IgD-negative memory B cell (primary cell): ENCODE data around the gene SLC39A11. TPM values are rescaled to one million over a fixed set of nuclear protein-coding genes. Genes with fewer than 3 reads are reported as not detected.

Experiments used
- H3K27ac Mint-ChIP-seq, 3 donors: one replicate each; pipeline ENCODE4 v1.8.0; 2020 to 2022; ENCODE audit warnings: mild to moderate bottlenecking in 3 of 3, mixed read lengths in 3 of 3, moderate library complexity in 1 of 3
- H3K27me3 Mint-ChIP-seq: one replicate; pipeline ENCODE4 v1.8.0; 2021; ENCODE audit warnings: mixed read lengths
- H3K36me3 Mint-ChIP-seq: one replicate; pipeline ENCODE4 v1.8.0; 2020; ENCODE audit warnings: mild to moderate bottlenecking, mixed read lengths
- H3K4me1 Mint-ChIP-seq, 3 donors: one replicate each; pipeline ENCODE4 v1.8.0; 2020 to 2022; ENCODE audit warnings: mixed read lengths in 3 of 3, mild to moderate bottlenecking in 1 of 3
- H3K4me3 Mint-ChIP-seq, 4 donors: one replicate each; pipeline ENCODE4 v1.8.0; 2020 to 2022; ENCODE audit warnings: mild to moderate bottlenecking in 4 of 4, mixed read lengths in 4 of 4, moderate library complexity in 3 of 4
- H3K9me3 Mint-ChIP-seq, 3 donors: one replicate each; pipeline ENCODE4 v1.8.0; 2020 to 2021; ENCODE audit warnings: mixed read lengths in 3 of 3, mild to moderate bottlenecking in 1 of 3
- polyA plus RNA-seq: library from polyadenylated mRNA; unstranded; fragments of 300-500 nt; fragmentation: Illumina TruSeq; gene quantifications from one replicate; pipeline ENCODE4 v1.2.3, GENCODE V29; 2021

Gene SLC39A11
- polyA plus RNA-seq, 1 donor from 2014 or later: 13.7 TPM

DNA sequence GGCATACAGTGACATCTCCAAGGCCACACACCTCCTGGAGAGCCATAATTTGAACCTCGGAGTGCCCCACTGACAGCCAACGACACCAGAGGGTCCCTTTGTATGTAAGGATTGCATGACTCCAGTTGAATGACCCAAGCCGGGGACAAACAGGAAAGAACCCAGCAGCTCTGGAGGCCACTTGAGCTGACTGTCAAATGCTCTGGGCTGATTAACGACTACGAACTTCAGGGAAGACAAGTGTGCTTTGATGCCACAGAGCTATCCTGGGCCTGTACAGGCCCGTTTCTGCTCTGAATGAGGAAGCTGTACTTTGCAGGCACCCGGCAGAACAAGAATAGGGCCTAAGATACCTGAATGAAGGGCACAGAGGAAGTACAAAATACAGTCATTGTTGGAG, 404.6 kb downstream of the SLC39A11 start:
- Mint-ChIP-seq H3K27ac (no peak overlapping the region), H3K4me3 (no peak overlapping the region), H3K9me3 (no peaks in the 10 kb centered on the region), H3K36me3 (peaks cover 5% of the 10 kb centered on the region), H3K4me1 (no peaks in the 10 kb centered on the region), H3K27me3 (no peaks in the 10 kb centered on the region)

- no peaks in the 10 kb centered on the region for H3K4me1 Mint-ChIP-seq
- H3K27ac Mint-ChIP-seq: no peak overlapping the region
- no peaks in the 10 kb centered on the region for H3K27me3 Mint-ChIP-seq
- no peak overlapping the region for H3K4me3 Mint-ChIP-seq
- H3K9me3 Mint-ChIP-seq: no peaks in the 10 kb centered on the region
- peaks cover 7% of the 10 kb centered on the region for H3K36me3 Mint-ChIP-seq
Measured at GRCh38 chr17:72684405-72685020, 408.0 kb downstream of the SLC39A11 start.

DNA sequence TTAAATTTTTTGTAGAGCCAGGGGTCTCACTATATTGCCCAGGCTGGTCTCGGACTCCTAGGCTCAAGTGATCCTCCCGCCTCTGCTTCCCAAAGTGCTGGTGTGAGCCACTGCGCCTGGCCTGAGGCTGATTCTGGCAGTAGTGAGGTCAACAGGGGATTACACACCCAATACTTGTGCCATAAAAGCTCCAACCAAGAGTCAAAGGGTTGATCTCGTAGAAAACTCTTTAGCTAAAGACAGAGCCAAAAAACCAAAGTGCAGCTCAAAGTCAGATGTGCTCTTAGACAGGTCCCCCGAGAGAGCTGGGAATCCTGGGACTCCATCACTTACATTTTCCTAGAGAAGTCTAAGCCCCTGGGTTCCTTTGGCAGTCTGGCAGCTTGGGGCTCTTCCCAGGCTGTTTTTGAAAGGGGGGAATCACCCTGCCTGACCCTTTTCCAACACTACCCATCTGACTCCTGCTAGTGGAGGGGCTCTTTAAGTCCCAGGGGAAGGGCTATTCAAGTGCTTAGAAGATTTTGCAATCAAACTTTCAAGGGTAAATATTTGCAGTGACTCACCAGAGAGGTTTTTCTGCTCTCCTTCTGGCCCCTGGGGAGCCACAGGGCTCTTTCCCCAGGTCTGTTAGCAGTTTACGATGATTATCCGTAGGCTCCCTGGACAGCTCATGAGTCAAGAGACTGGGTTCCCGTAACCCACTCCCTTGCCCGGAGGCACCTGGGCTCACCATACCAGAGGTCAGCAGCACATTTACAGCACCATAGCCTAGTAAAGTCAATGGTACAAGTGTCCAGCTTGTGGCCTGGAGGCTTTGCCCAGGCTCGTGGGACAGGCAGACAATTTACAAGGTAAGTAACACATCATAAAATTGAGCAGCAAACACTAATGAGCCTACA, 408.7 kb downstream of the SLC39A11 start:
- Mint-ChIP-seq H3K27me3 (no peaks in the 10 kb centered on the region), H3K27ac (no peak overlapping the region), H3K36me3 (peaks cover 8% of the 10 kb centered on the region), H3K4me3 (no peak overlapping the region), H3K9me3 (no peaks in the 10 kb centered on the region), H3K4me1 (no peaks in the 10 kb centered on the region)

- no peak overlapping the region for H3K4me3 Mint-ChIP-seq
- H3K27ac Mint-ChIP-seq: no peak overlapping the region
- H3K4me1 Mint-ChIP-seq: no peaks in the 10 kb centered on the region
- H3K36me3 Mint-ChIP-seq: peaks cover 8% of the 10 kb centered on the region
- H3K27me3 Mint-ChIP-seq: no peaks in the 10 kb centered on the region
- H3K9me3 Mint-ChIP-seq: no peaks in the 10 kb centered on the region
Measured at GRCh38 chr17:72682605-72683004, 409.9 kb downstream of the SLC39A11 start.

DNA sequence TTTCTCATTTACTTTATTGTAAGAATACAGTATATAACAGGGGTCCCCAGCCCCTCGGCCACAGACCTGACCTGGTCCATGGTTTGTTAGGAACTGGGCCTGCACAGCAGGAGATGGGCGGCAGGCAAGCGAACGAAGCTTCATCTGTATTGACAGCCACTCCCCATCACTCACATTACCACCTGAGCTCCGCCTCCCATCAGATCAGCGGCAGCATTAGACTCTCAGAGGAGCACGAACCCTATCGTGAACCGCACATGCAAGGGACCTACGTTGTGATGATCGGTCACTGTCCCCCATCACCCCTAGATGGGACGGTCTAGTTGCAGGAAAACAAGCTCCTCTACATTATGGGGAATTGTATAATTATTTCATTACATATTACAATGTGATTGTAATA, 410.6 kb downstream of the SLC39A11 start:
- Mint-ChIP-seq H3K36me3 (peaks cover 8% of the 10 kb centered on the region), H3K4me3 (no peak overlapping the region), H3K27me3 (no peaks in the 10 kb centered on the region), H3K4me1 (no peaks in the 10 kb centered on the region), H3K27ac (no peak overlapping the region), H3K9me3 (no peaks in the 10 kb centered on the region)

- Mint-ChIP-seq H3K27ac (no peak overlapping the region), H3K9me3 (no peaks in the 10 kb centered on the region), H3K4me1 (peaks cover 0 to 1% (median 0%) of the 10 kb centered on the region in 3 donors), H3K36me3 (peaks cover 7% of the 10 kb centered on the region), H3K4me3 (no peak overlapping the region), H3K27me3 (no peaks in the 10 kb centered on the region)
Measured at GRCh38 chr17:72677714-72678390, 414.6 kb downstream of the SLC39A11 start.

- Mint-ChIP-seq H3K27me3 (no peaks in the 10 kb centered on the region), H3K4me1 (peaks cover 0 to 1% (median 0%) of the 10 kb centered on the region in 3 donors), H3K36me3 (peaks cover 7% of the 10 kb centered on the region), H3K27ac (no peak overlapping the region), H3K9me3 (no peaks in the 10 kb centered on the region), H3K4me3 (no peak overlapping the region)
Measured at GRCh38 chr17:72677108-72677507, 415.4 kb downstream of the SLC39A11 start.

DNA sequence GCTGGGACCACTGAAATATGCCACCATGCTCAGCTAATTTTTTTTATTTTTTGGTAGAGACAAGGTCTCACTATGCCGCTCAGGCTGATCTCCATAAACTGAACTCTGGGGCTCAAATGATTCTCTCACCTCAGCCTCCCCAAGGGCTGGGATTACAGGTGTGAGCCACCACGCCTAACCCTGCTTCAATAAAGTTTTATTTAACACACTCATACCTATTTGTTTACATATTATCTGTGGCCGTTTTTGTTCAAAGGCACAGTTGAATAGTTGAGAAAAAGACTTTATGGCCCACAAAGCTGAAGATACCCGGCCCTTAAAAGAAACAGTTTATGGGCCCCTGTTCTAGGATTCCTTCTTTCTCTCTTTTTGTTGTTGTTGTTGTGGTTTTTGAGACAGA, 419.8 kb downstream of the SLC39A11 start:
- Mint-ChIP-seq H3K9me3 (peaks cover 0 to 3% (median 0%) of the 10 kb centered on the region in 3 donors), H3K27ac (no peak overlapping the region), H3K4me3 (no peak overlapping the region), H3K4me1 (peaks cover 0 to 1% (median 0%) of the 10 kb centered on the region in 3 donors), H3K36me3 (peaks cover 2% of the 10 kb centered on the region), H3K27me3 (no peaks in the 10 kb centered on the region)

DNA sequence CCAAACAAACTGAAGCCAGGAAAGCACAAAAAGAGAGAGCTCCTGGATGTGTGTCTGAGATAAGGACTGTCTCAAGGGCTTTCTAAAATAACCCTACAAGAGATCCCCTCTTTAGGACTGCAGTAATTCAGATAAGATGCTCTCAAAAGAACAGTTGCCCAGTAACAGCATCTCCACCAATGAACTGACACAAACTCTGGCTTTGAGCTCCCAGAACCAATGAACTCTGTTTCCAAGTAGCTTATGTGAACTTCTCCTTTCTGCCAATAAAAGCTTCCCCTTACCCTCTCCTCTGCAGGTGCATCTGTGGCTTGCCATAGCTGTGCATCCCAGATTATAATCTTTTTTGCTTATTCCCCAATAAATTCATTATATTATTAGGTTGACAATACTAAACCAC, 421.5 kb downstream of the SLC39A11 start:
- Mint-ChIP-seq H3K27me3 (no peaks in the 10 kb centered on the region), H3K4me3 (no peak overlapping the region), H3K27ac (no peak overlapping the region), H3K36me3 (peaks cover 6% of the 10 kb centered on the region), H3K4me1 (peaks cover 0 to 1% (median 0%) of the 10 kb centered on the region in 3 donors), H3K9me3 (peaks cover 0 to 3% (median 0%) of the 10 kb centered on the region in 3 donors)

- H3K27me3 Mint-ChIP-seq: no peaks in the 10 kb centered on the region
- H3K4me3 Mint-ChIP-seq: no peak overlapping the region
- H3K36me3 Mint-ChIP-seq: peaks cover 4% of the 10 kb centered on the region
- peaks cover 0 to 5% (median 3%) of the 10 kb centered on the region in 3 donors for H3K9me3 Mint-ChIP-seq
- no peak overlapping the region for H3K27ac Mint-ChIP-seq
- H3K4me1 Mint-ChIP-seq: no peaks in the 10 kb centered on the region
Measured at GRCh38 chr17:72667096-72668063, 425.1 kb downstream of the SLC39A11 start.

DNA sequence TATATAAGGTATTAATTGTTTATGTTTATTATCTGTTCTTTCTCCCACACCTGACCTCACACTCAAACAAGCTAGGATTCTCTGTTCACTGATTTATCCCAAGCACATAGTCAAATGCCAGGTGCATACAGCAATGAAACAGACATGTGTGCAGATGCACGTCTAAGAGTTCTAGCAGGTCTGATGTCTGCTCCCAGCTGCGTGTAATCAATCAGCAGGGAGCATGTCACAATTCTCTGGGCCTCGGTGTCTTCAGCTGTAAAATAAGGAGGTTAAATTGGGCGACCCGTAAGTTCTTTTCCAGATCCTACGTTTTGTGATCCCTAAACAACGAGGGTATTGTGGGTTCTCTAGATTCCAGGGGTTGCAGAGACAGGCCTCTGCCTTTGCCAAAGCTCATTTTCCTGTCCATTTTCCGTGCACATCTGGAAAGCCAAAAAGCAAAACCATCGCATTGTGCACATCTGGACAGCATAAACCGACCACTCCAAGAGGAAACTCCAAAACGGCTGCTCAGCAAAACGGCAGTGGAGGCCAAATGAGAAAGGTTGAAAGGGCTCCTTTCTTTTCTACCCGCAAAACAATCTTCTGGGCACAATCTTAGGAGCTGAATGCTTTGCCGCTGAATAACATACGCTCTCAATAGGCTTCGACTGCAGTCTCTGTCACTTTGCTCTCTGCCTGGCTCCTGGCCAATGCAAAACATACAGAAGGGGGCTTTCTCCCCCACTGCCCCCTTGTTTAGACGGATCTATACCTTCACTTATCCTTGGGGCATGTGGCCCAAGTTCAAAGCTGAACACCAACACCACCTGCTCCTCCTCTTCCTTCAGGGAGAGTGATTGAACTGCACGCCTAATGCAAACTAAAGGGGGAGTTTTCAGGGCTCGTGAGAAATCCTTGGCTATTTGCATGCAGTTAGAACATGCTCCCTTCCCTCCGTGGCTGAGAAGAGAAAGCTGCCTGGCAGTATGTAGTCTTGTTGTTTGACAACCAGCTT, 426.3 kb downstream of the SLC39A11 start:
- Mint-ChIP-seq H3K27me3 (no peaks in the 10 kb centered on the region), H3K4me1 (no peaks in the 10 kb centered on the region), H3K4me3 (no peak overlapping the region), H3K27ac (no peak overlapping the region), H3K36me3 (peaks cover 4% of the 10 kb centered on the region), H3K9me3 (peaks cover 0 to 5% (median 3%) of the 10 kb centered on the region in 3 donors)

DNA sequence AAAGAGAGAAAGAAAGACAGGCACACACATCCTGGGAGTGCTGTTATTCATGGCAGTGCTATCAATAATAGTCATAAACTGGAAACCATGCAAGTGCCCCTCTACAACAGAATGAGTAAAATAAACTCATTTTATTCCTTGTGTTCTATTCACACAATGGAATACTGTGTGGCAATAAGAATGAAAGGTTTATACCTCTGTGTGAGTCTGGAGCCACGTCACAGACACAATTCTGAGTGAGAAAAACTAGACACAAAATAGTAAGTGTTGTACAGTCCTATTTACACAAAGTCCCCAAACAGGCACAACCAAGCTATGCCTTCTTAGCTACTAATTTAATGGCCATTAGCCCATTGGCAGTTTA, 429.7 kb downstream of the SLC39A11 start:
- peaks cover 4% of the 10 kb centered on the region for H3K36me3 Mint-ChIP-seq
- H3K4me1 Mint-ChIP-seq: no peaks in the 10 kb centered on the region
- H3K9me3 Mint-ChIP-seq: peaks cover 0 to 3% (median 2%) of the 10 kb centered on the region in 3 donors
- H3K27ac Mint-ChIP-seq: no peak overlapping the region
- H3K4me3 Mint-ChIP-seq: no peak overlapping the region
- H3K27me3 Mint-ChIP-seq: no peaks in the 10 kb centered on the region

GRCh38 chr17:72661945-72662826, 430.3 kb downstream of the SLC39A11 start:
- no peak overlapping the region for H3K27ac Mint-ChIP-seq
- no peaks in the 10 kb centered on the region for H3K4me1 Mint-ChIP-seq
- H3K9me3 Mint-ChIP-seq: peaks cover 0 to 3% (median 2%) of the 10 kb centered on the region in 3 donors
- H3K36me3 Mint-ChIP-seq: peaks cover 4% of the 10 kb centered on the region
- no peaks in the 10 kb centered on the region for H3K27me3 Mint-ChIP-seq
- no peak overlapping the region for H3K4me3 Mint-ChIP-seq
